NCI-H2029 treated with DMSO at 0.1 percent for 48 hours (cell line): Measurements from ENCODE around the gene UROC1.

Experiments used
- DNase-seq: peaks from one replicate; lab custom pipeline; 2025; lab: John Stamatoyannopoulos, UW

The UROC1 gene

GRCh38 chr3:126460381-126460780 lies 57.2 kb downstream of the UROC1 start:
- no peak for DNase-seq

GRCh38 chr3:126459763-126460127 lies 57.8 kb downstream of the UROC1 start:
- no peak for DNase-seq

GRCh38 chr3:126459111-126459762 lies 58.3 kb downstream of the UROC1 start:
- DNase-seq, result no peak

GRCh38 chr3:126456766-126457388 lies 60.7 kb downstream of the UROC1 start:
- DNase-seq, result no peak

- DNase-seq, result no peak
Observed at GRCh38 chr3:126456211-126456610, 61.4 kb downstream of the UROC1 start.

GRCh38 chr3:126454437-126455198 lies 63.0 kb downstream of the UROC1 start:
- no peak for DNase-seq

- DNase-seq, result no peak
Observed at GRCh38 chr3:126454025-126454424, 63.5 kb downstream of the UROC1 start.

GRCh38 chr3:126452213-126452612 lies 65.4 kb downstream of the UROC1 start:
- DNase-seq, result no peak

- no peak for DNase-seq
Observed at GRCh38 chr3:126451511-126451910, 66.1 kb downstream of the UROC1 start.

GRCh38 chr3:126450744-126451143 lies 66.8 kb downstream of the UROC1 start:
- DNase-seq, result no peak

- DNase-seq, result no peak
Observed at GRCh38 chr3:126450219-126450618, 67.4 kb downstream of the UROC1 start.

GRCh38 chr3:126449621-126450051 lies 67.9 kb downstream of the UROC1 start:
- DNase-seq, result no peak

GRCh38 chr3:126448893-126449180 lies 68.7 kb downstream of the UROC1 start:
- no peak for DNase-seq

- DNase-seq, result no peak
Observed at GRCh38 chr3:126448136-126448892, 69.3 kb downstream of the UROC1 start.

- no peak for DNase-seq
Observed at GRCh38 chr3:126447456-126448106, 70.0 kb downstream of the UROC1 start.

GRCh38 chr3:126446791-126447190 lies 70.8 kb downstream of the UROC1 start:
- no peak for DNase-seq

GRCh38 chr3:126446301-126446700 lies 71.3 kb downstream of the UROC1 start:
- DNase-seq, result no peak

GRCh38 chr3:126445506-126445905 lies 72.1 kb downstream of the UROC1 start:
- DNase-seq, result no peak

- no peak for DNase-seq
Observed at GRCh38 chr3:126442856-126443242, 74.7 kb downstream of the UROC1 start.

- DNase-seq, result no peak
Observed at GRCh38 chr3:126442094-126442855, 75.3 kb downstream of the UROC1 start.

- DNase-seq, result no peak
Observed at GRCh38 chr3:126441256-126441880, 76.2 kb downstream of the UROC1 start.
